ENCODE results near the gene EMC6.

EMC6 gene

DNA sequence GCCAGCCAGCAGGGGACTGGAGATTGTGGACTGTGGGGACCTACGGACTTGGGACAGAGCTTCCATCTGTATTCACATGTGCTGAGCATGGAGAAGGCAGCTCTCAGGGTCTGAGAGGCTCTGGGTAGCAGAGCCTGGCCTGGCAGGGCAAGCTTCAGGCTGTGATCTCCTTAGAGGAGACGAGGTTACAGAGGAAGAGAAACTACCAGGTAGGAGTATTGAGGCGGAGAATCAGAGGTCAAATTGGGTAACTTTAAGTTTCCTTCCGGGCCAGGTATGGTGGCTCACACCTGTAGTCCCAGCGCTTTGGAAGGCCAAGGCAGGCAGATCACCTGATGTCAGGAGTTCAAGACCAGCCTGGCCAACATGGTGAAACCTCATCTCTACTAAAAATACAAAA lies 23.3 kb upstream of the EMC6 start:
- no peak for TF ChIP-seq POLR2AphosphoS5 (IDR thresholded peaks at IDR 0.05; ENCODE audit: low read depth, low read length)
- TF ChIP-seq TAF1 (IDR thresholded peaks at IDR 0.05; ENCODE audit: borderline replicate concordance, insufficient read depth, low read length), result no peak
- TF ChIP-seq, protein P1, sequence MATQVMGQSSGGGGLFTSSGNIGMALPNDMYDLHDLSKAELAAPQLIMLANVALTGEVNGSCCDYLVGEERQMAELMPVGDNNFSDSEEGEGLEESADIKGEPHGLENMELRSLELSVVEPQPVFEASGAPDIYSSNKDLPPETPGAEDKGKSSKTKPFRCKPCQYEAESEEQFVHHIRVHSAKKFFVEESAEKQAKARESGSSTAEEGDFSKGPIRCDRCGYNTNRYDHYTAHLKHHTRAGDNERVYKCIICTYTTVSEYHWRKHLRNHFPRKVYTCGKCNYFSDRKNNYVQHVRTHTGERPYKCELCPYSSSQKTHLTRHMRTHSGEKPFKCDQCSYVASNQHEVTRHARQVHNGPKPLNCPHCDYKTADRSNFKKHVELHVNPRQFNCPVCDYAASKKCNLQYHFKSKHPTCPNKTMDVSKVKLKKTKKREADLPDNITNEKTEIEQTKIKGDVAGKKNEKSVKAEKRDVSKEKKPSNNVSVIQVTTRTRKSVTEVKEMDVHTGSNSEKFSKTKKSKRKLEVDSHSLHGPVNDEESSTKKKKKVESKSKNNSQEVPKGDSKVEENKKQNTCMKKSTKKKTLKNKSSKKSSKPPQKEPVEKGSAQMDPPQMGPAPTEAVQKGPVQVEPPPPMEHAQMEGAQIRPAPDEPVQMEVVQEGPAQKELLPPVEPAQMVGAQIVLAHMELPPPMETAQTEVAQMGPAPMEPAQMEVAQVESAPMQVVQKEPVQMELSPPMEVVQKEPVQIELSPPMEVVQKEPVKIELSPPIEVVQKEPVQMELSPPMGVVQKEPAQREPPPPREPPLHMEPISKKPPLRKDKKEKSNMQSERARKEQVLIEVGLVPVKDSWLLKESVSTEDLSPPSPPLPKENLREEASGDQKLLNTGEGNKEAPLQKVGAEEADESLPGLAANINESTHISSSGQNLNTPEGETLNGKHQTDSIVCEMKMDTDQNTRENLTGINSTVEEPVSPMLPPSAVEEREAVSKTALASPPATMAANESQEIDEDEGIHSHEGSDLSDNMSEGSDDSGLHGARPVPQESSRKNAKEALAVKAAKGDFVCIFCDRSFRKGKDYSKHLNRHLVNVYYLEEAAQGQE (IDR thresholded peaks at IDR 0.05; ENCODE audit: insufficient read depth in 1 of 2, low read depth in 2 of 2, low read length in 2 of 2), result no peak
- no peak for TF ChIP-seq FOXP2 (optimal IDR thresholded peaks at IDR 0.05; ENCODE audit: borderline replicate concordance, extremely low read depth, extremely low read length, insufficient read depth)
- no peak for TF ChIP-seq SIN3A (IDR thresholded peaks at IDR 0.05; ENCODE audit: borderline replicate concordance, insufficient read depth, low read length)

DNA sequence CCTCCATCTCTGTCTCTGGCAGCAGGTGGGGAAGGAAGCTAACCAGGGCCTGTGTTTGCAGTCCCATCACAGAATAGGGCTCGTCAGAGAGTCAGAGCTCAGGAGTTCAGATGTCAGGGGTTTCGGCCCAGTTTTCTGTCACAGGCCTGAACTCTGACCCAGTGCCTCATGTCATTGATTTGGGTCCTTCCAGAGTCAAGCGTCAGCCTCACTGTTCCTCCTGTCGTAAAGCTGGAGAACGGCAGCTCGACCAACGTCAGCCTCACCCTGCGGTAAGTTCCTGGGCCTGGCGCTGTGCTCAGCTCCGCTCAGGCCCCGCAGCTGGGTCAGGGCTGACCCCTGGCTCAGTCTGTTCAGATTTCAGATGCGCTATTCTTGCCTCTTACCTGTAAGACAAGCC lies 21.4 kb upstream of the EMC6 start:
- TF ChIP-seq SIN3A (IDR thresholded peaks at IDR 0.05; ENCODE audit: borderline replicate concordance, insufficient read depth, low read length), result no peak
- TF ChIP-seq, protein P1 (IDR thresholded peaks at IDR 0.05; ENCODE audit: insufficient read depth in 1 of 2, low read depth in 2 of 2, low read length in 2 of 2), result no peak

DNA sequence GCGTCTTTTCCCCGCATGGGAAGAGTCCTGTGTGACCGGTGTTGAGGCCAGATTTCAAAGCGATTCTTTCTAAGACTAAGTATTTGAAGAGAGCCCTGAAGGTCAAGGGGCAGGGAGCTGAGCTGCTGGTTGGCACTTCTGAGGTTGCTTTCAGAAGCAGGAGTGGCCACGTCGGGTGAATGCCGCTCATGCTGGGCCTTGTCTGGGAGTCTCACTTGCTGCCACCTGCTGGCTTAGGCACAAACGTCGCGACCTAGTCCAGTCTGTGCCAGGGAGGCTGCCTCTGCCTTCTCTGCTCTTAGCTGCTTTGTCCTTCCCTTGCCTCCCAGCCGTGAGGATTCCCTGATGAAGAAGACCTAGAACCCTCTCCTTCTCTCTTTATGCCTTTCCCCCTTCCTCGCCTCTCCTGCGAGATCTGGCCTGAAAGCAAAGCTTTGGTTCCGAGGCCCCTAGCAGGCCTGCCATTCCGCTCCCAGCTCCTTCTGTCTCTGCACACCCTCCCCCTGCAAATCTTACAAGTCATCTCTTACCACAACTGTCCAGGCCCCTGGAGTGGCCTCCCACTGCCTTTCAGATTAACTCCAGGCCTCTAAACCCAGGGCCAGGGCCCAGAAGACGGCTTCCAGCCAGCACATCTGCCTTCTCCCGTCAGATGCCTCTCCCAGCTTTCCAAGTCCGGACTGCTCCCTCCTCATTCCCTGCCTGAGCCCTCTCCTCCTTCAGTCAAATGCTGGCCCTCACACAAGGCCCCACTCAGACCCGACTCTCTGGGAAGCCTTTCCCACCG lies 20.6 kb upstream of the EMC6 start:
- TF ChIP-seq FOXP2 (optimal IDR thresholded peaks at IDR 0.05; ENCODE audit: borderline replicate concordance, extremely low read depth, extremely low read length, insufficient read depth), result no peak
- no peak for TF ChIP-seq POLR2AphosphoS5 (IDR thresholded peaks at IDR 0.05; ENCODE audit: low read depth, low read length)
- TF ChIP-seq SIN3A (IDR thresholded peaks at IDR 0.05; ENCODE audit: borderline replicate concordance, insufficient read depth, low read length), result no peak
- TF ChIP-seq, protein P1 (IDR thresholded peaks at IDR 0.05; ENCODE audit: insufficient read depth in 1 of 2, low read depth in 2 of 2, low read length in 2 of 2), result no peak
- no peak for TF ChIP-seq TAF1 (IDR thresholded peaks at IDR 0.05; ENCODE audit: borderline replicate concordance, insufficient read depth, low read length)

DNA sequence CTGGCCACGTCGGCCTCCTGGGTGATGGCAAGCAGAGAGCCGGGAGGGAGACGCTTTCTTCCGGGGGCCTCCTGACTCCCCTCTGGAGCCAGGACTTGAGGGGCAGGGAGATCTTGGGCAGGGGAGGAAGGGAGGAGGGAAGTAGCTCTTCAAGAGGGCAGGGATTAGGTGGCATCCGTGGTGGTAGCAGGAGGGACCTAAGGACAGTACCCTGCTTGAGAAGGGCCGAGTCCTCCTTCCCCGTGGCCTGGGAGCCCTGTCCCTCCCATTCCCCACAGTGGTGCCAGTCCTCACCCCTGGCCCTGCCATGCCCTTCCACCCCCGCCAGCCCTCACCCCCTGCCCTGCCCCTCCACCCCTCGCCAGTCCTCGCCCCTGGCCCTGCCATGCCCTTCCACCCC lies 12.8 kb upstream of the EMC6 start:
- TF ChIP-seq, protein P1 (IDR thresholded peaks at IDR 0.05; ENCODE audit: insufficient read depth in 1 of 2, low read depth in 2 of 2, low read length in 2 of 2), result no peak
- TF ChIP-seq TAF1 (IDR thresholded peaks at IDR 0.05; ENCODE audit: borderline replicate concordance, insufficient read depth, low read length) (no peak), FOXP2 (optimal IDR thresholded peaks at IDR 0.05; ENCODE audit: borderline replicate concordance, extremely low read depth, extremely low read length, insufficient read depth) (no peak), POLR2AphosphoS5 (IDR thresholded peaks at IDR 0.05; ENCODE audit: low read depth, low read length) (no peak), SIN3A (IDR thresholded peaks at IDR 0.05; ENCODE audit: borderline replicate concordance, insufficient read depth, low read length) (no peak)

DNA sequence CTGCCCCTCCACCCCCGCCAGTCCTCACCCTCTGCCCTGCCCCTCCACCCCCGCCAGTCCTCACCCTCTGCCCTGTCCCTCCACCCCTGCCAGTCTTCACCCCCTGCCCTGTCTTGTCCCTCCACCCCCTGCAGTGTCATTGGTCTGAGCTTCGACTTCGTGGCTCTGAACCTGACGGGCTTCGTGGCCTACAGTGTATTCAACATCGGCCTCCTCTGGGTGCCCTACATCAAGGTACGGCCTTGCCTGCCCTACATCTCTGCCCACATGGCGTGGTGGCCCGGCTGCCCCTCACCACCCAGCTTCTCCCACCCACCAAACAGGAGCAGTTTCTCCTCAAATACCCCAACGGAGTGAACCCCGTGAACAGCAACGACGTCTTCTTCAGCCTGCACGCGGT lies 12.3 kb upstream of the EMC6 start:
- TF ChIP-seq POLR2AphosphoS5 (IDR thresholded peaks at IDR 0.05; ENCODE audit: low read depth, low read length), result no peak
- no peak for TF ChIP-seq TAF1 (IDR thresholded peaks at IDR 0.05; ENCODE audit: borderline replicate concordance, insufficient read depth, low read length)
- TF ChIP-seq, protein P1 (IDR thresholded peaks at IDR 0.05; ENCODE audit: insufficient read depth in 1 of 2, low read depth in 2 of 2, low read length in 2 of 2), result no peak
- TF ChIP-seq FOXP2 (optimal IDR thresholded peaks at IDR 0.05; ENCODE audit: borderline replicate concordance, extremely low read depth, extremely low read length, insufficient read depth), result no peak
- TF ChIP-seq SIN3A (IDR thresholded peaks at IDR 0.05; ENCODE audit: borderline replicate concordance, insufficient read depth, low read length), result no peak

Measured in PFSK-1 (cell line).